ENCODE data around the gene GALNT7. TPM values are rescaled to one million over a fixed set of nuclear protein-coding genes. Genes with fewer than 3 reads are reported as not detected.
A peak's percentile ranks its signal among the peaks of the same experiment; 100 is the strongest.

The GALNT7 gene
- total and polyA plus RNA-seq, 2 of the 13 experiments (the other 11 are each of a cell fraction or from before 2014, with no cell fraction given) = 0.08 to 0.13 TPM

DNA sequence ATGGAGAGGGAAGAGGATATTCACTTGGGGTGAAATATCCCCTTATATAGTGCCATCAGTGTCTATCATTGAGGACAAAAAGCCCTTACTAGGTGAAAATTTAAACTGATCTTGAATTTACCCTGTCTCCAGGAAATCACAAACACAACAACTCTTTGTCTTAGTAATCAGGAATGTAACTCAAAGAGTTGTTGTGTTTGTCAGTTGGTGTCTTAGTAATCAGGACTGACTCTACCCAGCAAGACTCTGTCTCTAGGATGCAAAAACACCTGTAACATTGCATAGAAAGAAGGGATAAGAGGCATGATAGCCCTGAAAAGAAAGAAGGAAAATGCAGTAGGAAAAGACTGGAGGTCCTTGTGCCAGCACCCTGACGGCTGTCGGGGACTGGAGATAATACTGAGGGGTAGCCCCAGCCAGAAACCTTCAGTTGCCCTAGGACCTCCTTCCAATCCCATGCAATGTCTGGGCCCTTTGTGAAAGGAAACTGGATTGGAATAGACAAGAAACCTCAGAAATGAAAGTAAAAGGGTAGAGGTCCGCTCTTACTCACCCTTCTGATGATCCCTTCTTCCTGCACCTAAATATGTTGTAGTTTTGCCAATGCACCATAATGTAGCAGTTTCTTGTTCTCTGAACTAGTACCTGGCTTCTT is 120.2 kb downstream of the GALNT7 start:
- Histone ChIP-seq H3K4me3 (replicated peaks in 1 of 3; ENCODE audit: insufficient read depth in 1 of 3, low read depth in 2 of 3, low read length in 3 of 3) (no peak overlapping the region), H3K79me2 (ENCODE audit: insufficient read depth, low read length) (no peaks in the 10 kb centered on the region), H4K20me1 (ENCODE audit: insufficient read depth, low read length) (no peaks in the 10 kb centered on the region), H3K9ac (ENCODE audit: insufficient read depth, low read depth, low read length) (no peak overlapping the region), H3K27me3 (ENCODE audit: control insufficient read depth in 1 of 2, insufficient read depth in 2 of 2, low read length in 2 of 2) (0 out of 5 replicates have a peak, but pooled peaks cover 0 to 8% of the 10 kb centered on the region in 2 experiments), H3K4me1 (ENCODE audit: insufficient read depth, low read length) (no peaks in the 10 kb centered on the region), H3K36me3 (replicated peaks in 1 of 2; ENCODE audit: control insufficient read depth in 1 of 2, insufficient read depth in 2 of 2, low read length in 2 of 2) (no peaks in the 10 kb centered on the region), H3K9me3 (ENCODE audit: low read length) (peaks cover 10% of the 10 kb centered on the region), H3K27ac (ENCODE audit: extremely low read length, insufficient read depth, low read length) (no peak overlapping the region), H3K4me2 (ENCODE audit: low read depth, low read length) (peak overlapping the region; percentile 26; the same call in 1 of the 2 replicates), H2AFZ (ENCODE audit: low read length) (no peak overlapping the region)
- WGBS (ENCODE audit: low lambda C conversion rate) = 3% methylated on average over 3 of the region's 3 CpGs
- DNase-seq (ENCODE audit: low spot score) = no peak
- peak; percentile 44 for ATAC-seq
- ChIA-PET POLR2A (no interaction called here), CTCF (ENCODE audit: low intra/inter-chr PET ratio, low total read pairs) (interaction anchor here (0.9 to 2.6 kb wide), 3 partner anchors 128 to 867 kb away, joined by 4 to 16 read pairs (median 5); no protein-coding TSS in a partner anchor)
- TF ChIP-seq, protein P1, sequence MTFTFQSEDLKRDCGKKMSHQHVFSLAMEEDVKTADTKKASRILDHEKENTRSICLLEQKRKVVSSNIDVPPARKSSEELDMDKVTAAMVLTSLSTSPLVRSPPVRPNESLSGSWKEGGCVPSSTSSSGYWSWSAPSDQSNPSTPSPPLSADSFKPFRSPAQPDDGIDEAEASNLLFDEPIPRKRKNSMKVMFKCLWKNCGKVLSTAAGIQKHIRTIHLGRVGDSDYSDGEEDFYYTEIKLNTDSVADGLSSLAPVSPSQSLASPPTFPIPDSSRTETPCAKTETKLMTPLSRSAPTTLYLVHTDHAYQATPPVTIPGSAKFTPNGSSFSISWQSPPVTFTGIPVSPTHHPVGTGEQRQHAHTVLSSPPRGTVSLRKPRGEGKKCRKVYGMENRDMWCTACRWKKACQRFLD (CRISPR knock-in tag; IDR thresholded peaks at IDR 0.05; ENCODE audit: borderline replicate concordance) = no peak
- in situ Hi-C loops (cut with HindIII; ENCODE audit: extremely low pct_ligation_motif_present, low pct_unique_long_range_greater_than_20kb) (loop anchor here (10.0 kb wide), 1 partner anchor 126 kb away; no protein-coding TSS in a partner anchor), intact Hi-C loops (cut with micrococcal nuclease; ENCODE audit: unreplicated experiment) (loop anchor here (1.0 to 2.0 kb wide), 4 partner anchors 72 to 867 kb away; no protein-coding TSS in a partner anchor)
- no peak for FAIRE-seq
- BruUV-seq (replicated peaks) = no TSS peak

DNA sequence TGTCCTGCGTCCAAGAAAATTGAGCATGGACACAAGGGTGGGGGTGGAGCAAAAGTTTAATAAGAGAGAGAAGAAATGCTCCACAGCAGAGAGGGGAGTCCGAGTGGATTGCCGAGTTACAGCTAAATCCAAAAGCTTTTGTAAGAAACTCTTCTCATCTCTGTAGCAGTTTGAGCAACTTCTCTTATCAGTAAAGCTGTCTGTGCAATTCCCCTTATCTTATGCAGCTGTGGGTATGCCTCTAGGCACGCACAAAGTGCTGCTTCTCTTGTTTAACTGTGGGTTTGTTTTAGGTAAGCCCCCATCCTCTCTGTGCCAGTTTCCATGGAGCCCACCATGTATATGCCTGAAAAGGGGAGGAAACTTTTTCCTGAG is 120.7 kb downstream of the GALNT7 start:
- FAIRE-seq (no peak), ATAC-seq (peak; percentile 31; the same call in 2 of the 3 replicates), DNase-seq (ENCODE audit: low spot score) (no peak)
- Histone ChIP-seq H3K27ac (ENCODE audit: extremely low read length, insufficient read depth, low read length) (no peak overlapping the region), H3K4me2 (ENCODE audit: low read depth, low read length) (peak overlapping the region; percentile 26; the same call in 1 of the 2 replicates), H3K36me3 (replicated peaks in 1 of 2; ENCODE audit: control insufficient read depth in 1 of 2, insufficient read depth in 2 of 2, low read length in 2 of 2) (no peaks in the 10 kb centered on the region), H4K20me1 (ENCODE audit: insufficient read depth, low read length) (no peaks in the 10 kb centered on the region), H3K4me3 (replicated peaks in 1 of 3; ENCODE audit: insufficient read depth in 1 of 3, low read depth in 2 of 3, low read length in 3 of 3) (no peak overlapping the region), H3K9ac (ENCODE audit: insufficient read depth, low read depth, low read length) (no peak overlapping the region), H3K9me3 (ENCODE audit: low read length) (peaks cover 10% of the 10 kb centered on the region), H3K79me2 (ENCODE audit: insufficient read depth, low read length) (no peaks in the 10 kb centered on the region), H3K27me3 (ENCODE audit: control insufficient read depth in 1 of 2, insufficient read depth in 2 of 2, low read length in 2 of 2) (0 out of 5 replicates have a peak, but pooled peaks cover 0 to 8% of the 10 kb centered on the region in 2 experiments), H2AFZ (ENCODE audit: low read length) (no peak overlapping the region), H3K4me1 (ENCODE audit: insufficient read depth, low read length) (no peaks in the 10 kb centered on the region)
- 0% methylated on average over 4 of the region's 4 CpGs for WGBS (ENCODE audit: low lambda C conversion rate)
- BruUV-seq (replicated peaks) = no TSS peak
- intact Hi-C loops (cut with micrococcal nuclease; ENCODE audit: unreplicated experiment) = loop anchor here (2.0 kb wide), 1 partner anchor 71 kb away; no protein-coding TSS in a partner anchor
- TF ChIP-seq, protein P2, sequence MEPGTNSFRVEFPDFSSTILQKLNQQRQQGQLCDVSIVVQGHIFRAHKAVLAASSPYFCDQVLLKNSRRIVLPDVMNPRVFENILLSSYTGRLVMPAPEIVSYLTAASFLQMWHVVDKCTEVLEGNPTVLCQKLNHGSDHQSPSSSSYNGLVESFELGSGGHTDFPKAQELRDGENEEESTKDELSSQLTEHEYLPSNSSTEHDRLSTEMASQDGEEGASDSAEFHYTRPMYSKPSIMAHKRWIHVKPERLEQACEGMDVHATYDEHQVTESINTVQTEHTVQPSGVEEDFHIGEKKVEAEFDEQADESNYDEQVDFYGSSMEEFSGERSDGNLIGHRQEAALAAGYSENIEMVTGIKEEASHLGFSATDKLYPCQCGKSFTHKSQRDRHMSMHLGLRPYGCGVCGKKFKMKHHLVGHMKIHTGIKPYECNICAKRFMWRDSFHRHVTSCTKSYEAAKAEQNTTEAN (CRISPR knock-in tag; conservative IDR thresholded peaks at IDR 0.05) = no peak
- ChIA-PET POLR2A (no interaction called here), CTCF (ENCODE audit: low intra/inter-chr PET ratio, low total read pairs) (interaction anchor here (0.9 to 2.6 kb wide), 2 partner anchors 128 to 205 kb away, joined by 4 to 16 read pairs; no protein-coding TSS in a partner anchor)
- in situ Hi-C loops (cut with HindIII; ENCODE audit: extremely low pct_ligation_motif_present, low pct_unique_long_range_greater_than_20kb) = loop anchor here (10.0 kb wide), 1 partner anchor 125 kb away; no protein-coding TSS in a partner anchor

Data from HepG2 (cell line).